NCI-H1105 treated with DMSO at 0.1 percent for 48 hours (cell line): ENCODE data around the gene MFAP2.
"Not testable (repeated sequence)": the region's sequence is repeated elsewhere in the genome, so short reads cannot be mapped to it uniquely, and the experiment has no call there.

ENCODE experiments used
- DNase-seq: peaks from one replicate; lab custom pipeline; 2025; lab: John Stamatoyannopoulos, UW

Gene MFAP2

GRCh38 chr1:16961297-16962133, 18.9 kb downstream of the MFAP2 start:
- DNase-seq, result no peak

GRCh38 chr1:16960560-16961296, 19.7 kb downstream of the MFAP2 start:
- DNase-seq, result peak; percentile 89

GRCh38 chr1:16958475-16958874, 21.9 kb downstream of the MFAP2 start:
- DNase-seq, result no peak

GRCh38 chr1:16957731-16958130, 22.7 kb downstream of the MFAP2 start:
- no peak for DNase-seq

GRCh38 chr1:16956775-16957174, 23.6 kb downstream of the MFAP2 start:
- DNase-seq, result no peak

- no peak for DNase-seq
Observed at GRCh38 chr1:16955186-16955585, 25.2 kb downstream of the MFAP2 start.

GRCh38 chr1:16954579-16954978, 25.8 kb downstream of the MFAP2 start:
- DNase-seq, result no peak

GRCh38 chr1:16952376-16952775, 28.0 kb downstream of the MFAP2 start:
- DNase-seq, result not testable (repeated sequence)

GRCh38 chr1:16949026-16949425, 31.4 kb downstream of the MFAP2 start:
- not testable (repeated sequence) for DNase-seq

- DNase-seq, result peak; percentile 16
Observed at GRCh38 chr1:16948282-16948891, 32.0 kb downstream of the MFAP2 start.

- no peak for DNase-seq
Observed at GRCh38 chr1:16946646-16947045, 33.8 kb downstream of the MFAP2 start.

GRCh38 chr1:16946185-16946584, 34.2 kb downstream of the MFAP2 start:
- DNase-seq, result not testable (repeated sequence)

GRCh38 chr1:16945512-16945911, 34.9 kb downstream of the MFAP2 start:
- not testable (repeated sequence) for DNase-seq

- no peak for DNase-seq
Observed at GRCh38 chr1:16944038-16944437, 36.4 kb downstream of the MFAP2 start.

GRCh38 chr1:16939386-16940180, 40.8 kb downstream of the MFAP2 start:
- DNase-seq, result not testable (repeated sequence)

- no peak for DNase-seq
Observed at GRCh38 chr1:16938351-16939321, 41.8 kb downstream of the MFAP2 start.

- not testable (repeated sequence) for DNase-seq
Observed at GRCh38 chr1:16936580-16936979, 43.8 kb downstream of the MFAP2 start.

GRCh38 chr1:16933945-16934344, 46.5 kb downstream of the MFAP2 start:
- not testable (repeated sequence) for DNase-seq

- DNase-seq, result not testable (repeated sequence)
Observed at GRCh38 chr1:16931206-16931934, 49.0 kb downstream of the MFAP2 start.
